Endodermal cell (in vitro differentiated cells): ENCODE results near the gene HEXIM1. TPM values are rescaled to one million over a fixed set of nuclear protein-coding genes. Genes with fewer than 3 reads are reported as not detected.

Experiments
- DNase-seq: peaks from one replicate; pipeline ENCODE4 v3.0.0-alpha.2; 2017
- H3K27ac ChIP-seq: 2 replicates; pipeline ENCODE4 v1.5.1; 2013; ENCODE audit warnings: mild to moderate bottlenecking, low read depth, low read length, moderate library complexity
- H3K27me3 ChIP-seq: 2 replicates; pipeline ENCODE4 v1.6.1; 2013; ENCODE audit warnings: mild to moderate bottlenecking, low read length, moderate library complexity; ENCODE audit not compliant: insufficient read depth, control insufficient read depth, poor library complexity, severe bottlenecking
- H3K36me3 ChIP-seq: 2 replicates; pipeline ENCODE4 v1.7.0; 2013; ENCODE audit warnings: mild to moderate bottlenecking, low read length, moderate library complexity; ENCODE audit not compliant: control insufficient read depth, insufficient read depth
- H3K4me1 ChIP-seq: one replicate; pipeline ENCODE4 v1.7.0; 2013; ENCODE audit warnings: low read length; ENCODE audit not compliant: control insufficient read depth, insufficient read depth
- H3K4me3 ChIP-seq: 2 replicates; pipeline ENCODE4 v1.5.1; 2013; ENCODE audit warnings: mild to moderate bottlenecking, low read length, moderate library complexity
- H3K9ac ChIP-seq: 2 replicates; pipeline ENCODE4 v1.6.1; 2013; ENCODE audit warnings: mild to moderate bottlenecking, low read length, moderate library complexity; ENCODE audit not compliant: poor library complexity, severe bottlenecking; ENCODE audit errors: extremely low read depth
- H3K9me3 ChIP-seq: 2 replicates; pipeline ENCODE4 v1.6.1; 2013; ENCODE audit warnings: mild to moderate bottlenecking, low read length, moderate library complexity; ENCODE audit not compliant: control insufficient read depth
- H3K27ac Mint-ChIP-seq: 2 replicates; pipeline ENCODE4 v1.8.0; 2020; ENCODE audit warnings: mixed read lengths
- H3K27me3 Mint-ChIP-seq: 2 replicates; pipeline ENCODE4 v1.8.0; 2021; ENCODE audit warnings: mild to moderate bottlenecking, mixed read lengths; ENCODE audit not compliant: insufficient read depth
- H3K36me3 Mint-ChIP-seq: 2 replicates; pipeline ENCODE4 v1.8.0; 2020; ENCODE audit warnings: low read depth, mixed read lengths
- H3K4me1 Mint-ChIP-seq: 2 replicates; pipeline ENCODE4 v1.8.0; 2020; ENCODE audit warnings: mixed read lengths
- H3K4me3 Mint-ChIP-seq: 2 replicates; pipeline ENCODE4 v1.8.0; 2020; ENCODE audit warnings: mild to moderate bottlenecking, moderate library complexity, mixed read lengths
- H3K9me3 Mint-ChIP-seq: 2 replicates; pipeline ENCODE4 v1.8.0; 2020; ENCODE audit warnings: mild to moderate bottlenecking, mixed read lengths
- WGBS, 2 experiments: methylation state at CpG; one replicate each; pipeline versions ENCODE4 v1.1.5 to v1.1.7; 2013; ENCODE audit warnings: missing lambda C conversion rate in 2 of 2, mixed read lengths in 1 of 2; ENCODE audit not compliant: insufficient coverage in 1 of 2, insufficient read length in 1 of 2; 5-methylcytosine and 5-hydroxymethylcytosine counted together
- total RNA-seq, 2 donors: library from RNA; stranded (reverse); fragmentation: NEBNext Ultra II Directional in 1 of 2; extraction: Animal tissue kit (Norgen Biotek cat#: 25700) in 1 of 2; gene quantifications; 2 replicates in 1 of 2; 3 replicates in 1 of 2; pipeline ENCODE4 v1.2.1, GENCODE V29; 2021
- TF ChIP-seq, protein P1 (sequence below): fragments of 200-600 bp; sonication (generic); conservative IDR thresholded peaks from 2 replicates; pipeline ENCODE4 v1.5.0; 2021; ENCODE audit warnings: antibody characterized with exemption, mild to moderate bottlenecking

The HEXIM1 gene
- total RNA-seq, 2 donors from 2014 or later, result 37.0 to 39.2 TPM

DNA sequence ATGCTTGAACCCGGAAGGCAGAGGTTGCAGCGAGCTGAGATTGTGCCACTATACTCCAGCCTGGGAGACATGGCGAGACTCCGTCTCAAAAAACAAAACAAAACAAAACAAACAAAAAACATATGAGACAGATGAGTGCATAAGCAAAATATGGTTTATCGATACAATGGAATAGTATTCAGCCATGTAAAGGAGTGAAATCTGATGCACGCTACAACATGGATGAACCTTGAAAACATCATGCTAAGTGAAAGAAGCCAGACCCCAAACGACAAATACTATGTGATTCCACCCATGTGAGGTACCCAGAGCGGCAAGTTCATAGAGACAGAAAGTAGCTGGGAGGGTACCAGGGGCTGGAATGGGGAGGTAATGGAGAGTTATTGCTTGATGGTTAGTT is 22.8 kb upstream of the HEXIM1 start:
- peaks cover 3% of the 10 kb centered on the region for H3K27me3 Mint-ChIP-seq
- no peak overlapping the region for H3K4me3 Mint-ChIP-seq
- no peaks in the 10 kb centered on the region for H3K9me3 Mint-ChIP-seq
- Histone ChIP-seq H3K36me3 (no peaks in the 10 kb centered on the region), H3K4me3 (no peak overlapping the region), H3K27ac (no peak overlapping the region), H3K9me3 (no peaks in the 10 kb centered on the region), H3K9ac (no peak overlapping the region), H3K27me3 (no peaks in the 10 kb centered on the region), H3K4me1 (peaks cover 11% of the 10 kb centered on the region)
- H3K27ac Mint-ChIP-seq, result no peak overlapping the region
- TF ChIP-seq, protein P1, sequence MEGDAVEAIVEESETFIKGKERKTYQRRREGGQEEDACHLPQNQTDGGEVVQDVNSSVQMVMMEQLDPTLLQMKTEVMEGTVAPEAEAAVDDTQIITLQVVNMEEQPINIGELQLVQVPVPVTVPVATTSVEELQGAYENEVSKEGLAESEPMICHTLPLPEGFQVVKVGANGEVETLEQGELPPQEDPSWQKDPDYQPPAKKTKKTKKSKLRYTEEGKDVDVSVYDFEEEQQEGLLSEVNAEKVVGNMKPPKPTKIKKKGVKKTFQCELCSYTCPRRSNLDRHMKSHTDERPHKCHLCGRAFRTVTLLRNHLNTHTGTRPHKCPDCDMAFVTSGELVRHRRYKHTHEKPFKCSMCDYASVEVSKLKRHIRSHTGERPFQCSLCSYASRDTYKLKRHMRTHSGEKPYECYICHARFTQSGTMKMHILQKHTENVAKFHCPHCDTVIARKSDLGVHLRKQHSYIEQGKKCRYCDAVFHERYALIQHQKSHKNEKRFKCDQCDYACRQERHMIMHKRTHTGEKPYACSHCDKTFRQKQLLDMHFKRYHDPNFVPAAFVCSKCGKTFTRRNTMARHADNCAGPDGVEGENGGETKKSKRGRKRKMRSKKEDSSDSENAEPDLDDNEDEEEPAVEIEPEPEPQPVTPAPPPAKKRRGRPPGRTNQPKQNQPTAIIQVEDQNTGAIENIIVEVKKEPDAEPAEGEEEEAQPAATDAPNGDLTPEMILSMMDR, result no peak
- peaks cover 16% of the 10 kb centered on the region for H3K4me1 Mint-ChIP-seq
- 95 to 100% methylated on average over 6 to 8 of the region's 8 CpGs for WGBS, 2 experiments
- peaks cover 2% of the 10 kb centered on the region for H3K36me3 Mint-ChIP-seq
- DNase-seq, result no peak

DNA sequence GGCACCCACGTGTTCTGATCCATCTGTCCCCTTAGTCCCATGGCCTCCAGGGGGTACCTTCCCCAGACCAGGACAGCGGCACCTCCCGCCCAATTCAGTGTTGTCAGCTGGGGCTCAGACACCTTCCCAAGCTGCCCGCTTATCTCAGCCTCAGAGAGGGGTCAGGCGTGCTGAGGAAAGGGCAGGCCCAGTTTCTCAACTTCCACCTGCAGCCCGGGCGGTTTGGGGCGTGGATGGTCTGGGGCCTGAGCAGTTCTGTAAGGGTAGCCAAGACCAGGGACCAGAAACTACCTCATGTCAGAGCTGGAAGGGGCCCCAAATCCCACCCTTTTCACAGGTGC is 21.1 kb upstream of the HEXIM1 start:
- H3K9ac ChIP-seq, result peak overlapping the region; percentile 42
- no peak overlapping the region for H3K4me3 Mint-ChIP-seq
- peaks cover 2% of the 10 kb centered on the region for H3K36me3 Mint-ChIP-seq
- TF ChIP-seq, protein P1, result no peak
- no peaks in the 10 kb centered on the region for H3K27me3 ChIP-seq
- peak overlapping the region; percentile 91 for H3K27ac Mint-ChIP-seq
- WGBS, 2 experiments, result 93 to 95% methylated on average over 6 to 8 of the region's 8 CpGs
- H3K27me3 Mint-ChIP-seq, result no peaks in the 10 kb centered on the region
- H3K9me3 Mint-ChIP-seq, result no peaks in the 10 kb centered on the region
- H3K27ac ChIP-seq, result no peak overlapping the region
- H3K36me3 ChIP-seq, result no peaks in the 10 kb centered on the region
- H3K4me1 Mint-ChIP-seq, result peaks cover 20% of the 10 kb centered on the region
- DNase-seq, result no peak
- H3K9me3 ChIP-seq, result no peaks in the 10 kb centered on the region
- no peak overlapping the region for H3K4me3 ChIP-seq
- peaks cover 11% of the 10 kb centered on the region for H3K4me1 ChIP-seq

DNA sequence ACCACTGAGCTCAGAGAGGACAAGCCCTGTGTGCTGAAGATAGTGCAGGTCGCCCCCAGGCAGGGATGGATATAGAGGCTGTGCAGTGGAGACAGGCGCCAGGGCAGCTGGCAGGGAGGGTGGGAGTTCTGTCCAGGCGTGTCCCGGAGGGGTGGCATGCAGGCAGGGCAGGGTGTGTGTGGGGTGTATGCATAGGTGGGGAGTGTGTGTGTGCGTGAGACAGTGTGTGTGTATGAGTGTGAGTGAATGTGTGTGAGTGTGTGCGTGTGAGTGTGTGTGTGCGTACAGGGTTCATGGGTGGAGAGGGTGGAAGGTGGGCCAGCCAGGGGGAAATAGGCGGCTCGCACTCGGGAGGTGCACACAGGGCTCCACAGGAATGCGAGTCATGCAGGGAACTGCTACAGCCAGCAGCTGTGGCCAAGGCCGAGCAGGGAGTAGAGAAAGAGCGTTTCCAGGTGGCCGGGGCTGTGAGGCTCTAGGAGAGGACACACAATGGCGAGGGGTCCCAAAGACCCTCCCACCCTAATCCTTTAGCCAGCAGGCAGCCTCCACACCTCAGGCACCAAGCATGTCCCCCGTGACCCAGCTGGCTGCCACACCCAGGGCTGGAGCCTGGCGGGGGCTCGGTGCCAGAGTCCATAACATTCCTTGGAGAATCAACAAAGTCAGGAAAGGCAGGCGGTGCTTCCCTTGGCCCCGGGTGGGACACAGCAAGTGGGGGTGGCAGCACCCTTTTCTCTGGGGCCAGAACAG is 20.6 kb upstream of the HEXIM1 start:
- Histone ChIP-seq H3K9ac (peak overlapping the region; percentile 42), H3K27me3 (no peaks in the 10 kb centered on the region), H3K4me1 (peaks cover 11% of the 10 kb centered on the region), H3K9me3 (no peaks in the 10 kb centered on the region), H3K4me3 (no peak overlapping the region), H3K27ac (peak overlapping the region; percentile 7), H3K36me3 (no peaks in the 10 kb centered on the region)
- no peaks in the 10 kb centered on the region for H3K27me3 Mint-ChIP-seq
- H3K36me3 Mint-ChIP-seq, result peaks cover 2% of the 10 kb centered on the region
- 71 to 76% methylated on average over 16 to 20 of the region's 20 CpGs for WGBS, 2 experiments
- H3K9me3 Mint-ChIP-seq, result no peaks in the 10 kb centered on the region
- H3K4me1 Mint-ChIP-seq, result peaks cover 20% of the 10 kb centered on the region
- peak; percentile 83 for DNase-seq
- H3K4me3 Mint-ChIP-seq, result no peak overlapping the region
- H3K27ac Mint-ChIP-seq, result peak overlapping the region; percentile 91
- TF ChIP-seq, protein P1, result no peak
